Sciatic nerve (tissue), 2 donors: ENCODE measurements around the gene GRID2IP. TPM values are rescaled to one million over a fixed set of nuclear protein-coding genes. Genes with fewer than 3 reads are reported as not detected.
"Not testable (repeated sequence)": the region's sequence is repeated elsewhere in the genome, so short reads cannot be mapped to it uniquely, and the experiment has no call there.

ENCODE experiments used
- ATAC-seq: fragments of 200-7000 bp; cut with Tn5 transposase; one replicate; pipeline ENCODE4 v1.9.1; 2020; ENCODE audit warnings: mild to moderate bottlenecking, moderate library complexity
- DNase-seq: peaks from one replicate; pipeline ENCODE4 v3.0.0-alpha.2; 2020; ENCODE audit warnings: low spot score
- intact Hi-C: fragments of 100-400 bp; cut with DNase I; formaldehyde crosslinking; loops from one replicate; pipeline ENCODE4 v1.14.2; 2022
- total RNA-seq: library from RNA; stranded (reverse); fragmentation: NEBNext Ultra II Directional; extraction: Animal tissue kit (Norgen Biotek cat#: 25700); gene quantifications from one replicate; pipeline ENCODE4 v1.2.1, GENCODE V29; 2021
- donor health status: DM: no; HTN: no; CAD: no.
- donor health status: DM: no; HTN: no; CAD: no.

GRID2IP gene
- 0.18 TPM for total RNA-seq

GRCh38 chr7:6551016-6551511 lies at the start of gene GRID2IP:
Gene GRID2IP (minus strand): TSS chr7:6551461. CDS start chr7:6551436, 25 bp downstream.
- no peak for ATAC-seq
- intact Hi-C loops = no loop called here
- DNase-seq = no peak

- intact Hi-C loops = no loop called here
- DNase-seq (no peak), ATAC-seq (no peak)
These were observed 48.8 kb upstream of the GRID2IP start for GRCh38 chr7:6600093-6600492.

GRCh38 chr7:6590645-6591110 lies 39.4 kb upstream of the GRID2IP start:
- no peak for DNase-seq
- intact Hi-C loops = no loop called here
- no peak for ATAC-seq

DNA sequence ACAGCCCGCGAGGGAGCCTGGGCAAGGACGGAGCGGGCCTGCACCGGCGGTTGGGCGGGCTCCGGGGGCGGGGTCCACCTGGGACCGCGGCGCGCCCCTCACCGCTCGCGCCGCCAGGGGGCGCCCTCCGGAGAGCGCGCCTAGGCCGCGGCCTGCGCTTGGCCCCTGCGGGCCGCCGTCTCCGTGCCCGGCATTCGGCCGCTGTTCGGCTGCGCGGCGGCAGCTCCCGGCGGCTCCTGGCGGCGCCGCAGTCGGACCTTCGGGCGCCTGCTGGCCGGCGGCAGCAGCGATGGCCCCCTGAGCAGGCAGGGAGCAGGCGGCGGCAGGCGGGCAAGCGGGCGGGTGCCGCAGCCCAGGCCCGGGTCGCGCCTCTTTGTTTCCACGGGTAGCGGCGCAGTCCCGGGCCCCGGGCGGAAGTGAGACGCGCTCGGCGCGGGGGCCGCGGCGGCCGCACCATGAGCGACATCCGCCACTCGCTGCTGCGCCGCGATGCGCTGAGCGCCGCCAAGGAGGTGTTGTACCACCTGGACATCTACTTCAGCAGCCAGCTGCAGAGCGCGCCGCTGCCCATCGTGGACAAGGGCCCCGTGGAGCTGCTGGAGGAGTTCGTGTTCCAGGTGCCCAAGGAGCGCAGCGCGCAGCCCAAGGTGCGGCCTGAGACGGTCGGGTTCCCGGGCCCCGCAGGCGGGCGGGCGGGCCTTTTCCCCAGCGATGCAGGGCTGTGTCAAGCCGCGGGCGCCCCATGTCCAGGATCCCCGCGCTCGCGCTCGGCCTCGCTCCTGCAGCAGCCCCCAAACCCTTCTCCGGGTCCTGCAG lies 38.8 kb upstream of the GRID2IP start, which contains the start of gene INTS15:
Gene INTS15, plus strand, starts transcription at position 193 of the 816 bp plus-strand sequence. Its CDS starts 263 bp downstream, at position 456.
- peak; percentile 92 for ATAC-seq
- intact Hi-C loops = no loop called here
- peak; percentile 82 for DNase-seq

DNA sequence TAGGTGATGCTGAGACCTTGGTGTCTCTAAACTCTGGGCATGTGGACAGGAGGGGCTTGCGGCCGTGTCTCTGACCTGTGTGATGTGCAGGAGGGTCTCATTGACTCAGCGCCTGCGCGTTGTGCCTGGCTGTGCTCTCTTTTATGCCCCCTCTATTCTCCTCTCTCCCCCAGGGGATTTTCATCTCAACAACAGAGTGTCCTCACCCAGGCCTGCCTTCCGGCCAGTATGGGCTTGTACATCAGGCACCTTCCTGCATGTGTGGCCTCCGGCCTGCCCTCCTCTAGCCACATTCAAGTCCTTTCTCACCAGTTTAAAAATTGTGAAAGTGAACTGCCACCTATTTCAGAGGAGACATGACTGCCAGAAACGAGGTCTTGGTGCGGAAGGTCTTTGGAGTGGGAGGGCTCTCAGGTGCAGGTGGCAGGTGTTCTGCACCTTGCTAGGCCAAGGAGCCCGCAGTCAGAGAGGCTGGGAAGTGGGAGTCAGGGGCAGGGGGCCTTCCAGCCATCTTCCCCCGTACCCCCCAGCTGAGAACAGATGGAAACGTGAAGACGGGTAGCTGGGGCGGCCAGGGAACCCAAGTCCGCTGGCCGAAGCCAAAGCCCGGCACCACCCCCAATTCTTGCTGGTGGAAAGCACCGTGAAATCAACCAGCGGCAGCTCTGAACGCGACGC lies 38.0 kb upstream of the GRID2IP start:
- intact Hi-C loops = no loop called here
- DNase-seq = no peak
- ATAC-seq = no peak

- intact Hi-C loops = no loop called here
- DNase-seq = no peak
- no peak for ATAC-seq
These were observed 37.3 kb upstream of the GRID2IP start for GRCh38 chr7:6588566-6588965.

- ATAC-seq, DNase-seq, intact Hi-C loops: not testable (repeated sequence)
These were observed 34.6 kb upstream of the GRID2IP start for GRCh38 chr7:6585746-6586432.

DNA sequence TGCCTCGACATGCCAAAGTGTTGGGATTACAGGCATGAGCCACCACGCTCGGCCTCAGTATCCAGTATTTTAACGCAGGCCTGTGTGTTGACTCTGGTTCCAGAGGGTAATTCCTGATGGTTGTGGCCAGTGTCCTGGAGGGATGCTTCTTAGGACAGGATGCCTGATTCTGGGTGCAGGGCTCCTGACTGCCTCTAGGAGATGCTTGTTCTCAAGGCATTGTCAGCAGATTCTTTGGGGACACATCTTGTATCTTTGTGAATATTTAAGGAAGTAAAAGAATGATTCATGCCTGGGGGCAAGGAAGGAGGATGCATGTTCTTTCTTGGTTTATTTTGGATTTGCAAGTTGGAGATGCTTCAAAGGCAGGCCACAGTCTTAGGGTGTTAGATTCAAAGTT lies 28.2 kb upstream of the GRID2IP start:
- DNase-seq (no peak), ATAC-seq (no peak)
- intact Hi-C loops = no loop called here

- intact Hi-C loops = no loop called here
- ATAC-seq = no peak
- DNase-seq = no peak
These were observed 27.1 kb upstream of the GRID2IP start for GRCh38 chr7:6578114-6579084.

DNA sequence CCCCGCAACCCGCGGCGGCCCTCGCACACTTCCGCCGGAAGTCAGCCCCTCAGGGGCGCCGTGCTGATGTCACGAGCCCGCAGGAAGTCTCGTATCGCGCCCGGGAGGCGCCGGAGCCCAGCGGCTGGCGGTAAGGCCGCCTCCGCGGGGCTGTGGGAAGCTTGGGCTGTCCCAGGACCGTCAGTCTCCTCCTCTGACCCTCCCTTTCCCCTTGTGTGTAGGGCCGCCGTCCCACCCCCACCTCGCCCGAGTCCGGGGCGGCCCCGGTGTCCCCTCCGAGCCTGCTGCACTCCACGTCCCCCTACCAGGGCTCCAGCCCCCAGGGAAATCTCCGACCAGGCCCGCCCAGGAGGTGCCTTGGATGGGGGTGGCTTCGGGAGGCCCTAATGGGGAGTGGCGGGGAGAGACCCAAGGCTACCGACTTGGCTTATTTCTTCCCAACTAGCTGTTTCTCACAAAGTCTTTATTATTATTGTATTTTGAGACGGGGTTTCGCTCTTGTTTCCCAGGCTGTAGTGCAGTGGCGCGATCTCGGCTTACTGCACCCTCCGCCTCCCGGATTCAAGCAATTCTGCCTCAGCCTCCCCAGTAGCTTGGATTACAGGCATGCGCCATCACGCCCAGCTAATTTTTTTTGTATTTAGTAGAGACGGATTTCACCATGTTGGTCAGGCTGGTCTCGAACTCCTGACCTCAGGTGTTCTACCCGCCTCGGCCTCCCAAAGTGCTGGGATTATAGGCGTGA lies 26.3 kb upstream of the GRID2IP start, which contains the start of gene ZDHHC4:
Gene ZDHHC4, plus strand, starts transcription at position 86 of the 745 bp plus-strand sequence. CDS start 3,108 bp downstream, outside the sequence.
- intact Hi-C loops = no loop called here
- ATAC-seq = peak; percentile 98
- DNase-seq = peak; percentile 93

DNA sequence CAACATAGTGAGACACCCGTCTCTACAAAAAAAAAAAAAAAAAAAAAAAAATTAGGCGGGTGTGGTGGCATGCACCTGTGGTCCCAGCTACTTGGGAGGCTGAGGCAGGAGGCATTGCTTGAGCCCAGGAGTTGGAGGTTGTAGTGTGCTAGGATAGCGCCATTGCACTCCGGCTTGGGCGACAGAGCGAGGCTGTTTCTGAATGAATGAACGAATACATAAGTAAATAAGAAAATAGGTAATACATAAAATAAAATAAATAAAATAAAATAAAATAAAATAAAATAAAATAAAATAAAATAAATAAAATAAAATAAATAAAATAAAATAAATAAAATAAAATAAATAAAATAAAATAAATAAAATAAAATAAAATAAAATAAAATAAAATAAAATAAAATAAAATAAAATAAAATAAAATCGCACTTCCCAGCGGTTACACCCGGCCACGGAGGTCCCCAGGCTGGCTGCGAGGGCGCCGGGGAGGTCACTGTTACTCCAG lies 25.7 kb upstream of the GRID2IP start:
- ATAC-seq, DNase-seq, intact Hi-C loops: not testable (repeated sequence)

- DNase-seq (no peak), ATAC-seq (no peak)
- intact Hi-C loops = no loop called here
These were observed 25.0 kb upstream of the GRID2IP start for GRCh38 chr7:6576024-6576866.

GRCh38 chr7:6575281-6576023 lies 24.2 kb upstream of the GRID2IP start:
- intact Hi-C loops = loop anchor here (2.0 kb wide), 1 partner anchor 69 kb away; no protein-coding TSS in a partner anchor
- ATAC-seq = no peak
- no peak for DNase-seq

- no peak for DNase-seq
- ATAC-seq = no peak
- intact Hi-C loops = no loop called here
These were observed 20.0 kb upstream of the GRID2IP start for GRCh38 chr7:6571160-6571779.

DNA sequence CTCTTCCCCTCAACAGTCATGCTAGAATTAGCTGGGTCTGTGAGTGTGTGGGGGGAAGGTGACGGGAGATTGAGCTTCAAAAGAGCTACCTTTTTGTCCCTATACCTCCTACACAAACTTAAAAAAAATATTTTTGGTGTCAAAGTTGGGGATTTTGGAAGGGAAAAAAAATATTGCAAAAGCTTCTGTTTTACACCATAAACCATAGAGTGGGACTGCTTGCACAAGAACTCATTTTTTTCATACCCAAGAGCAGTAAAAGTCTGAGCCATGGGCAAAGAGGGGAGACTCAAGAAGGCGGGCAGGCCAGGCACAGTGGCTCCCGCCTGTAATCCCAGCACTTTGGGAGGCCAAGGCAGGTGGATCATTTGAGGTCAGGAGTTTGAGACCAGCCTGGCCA lies 16.6 kb upstream of the GRID2IP start:
- intact Hi-C loops = no loop called here
- ATAC-seq (no peak), DNase-seq (no peak)
